Loucy (cell line): Measurements from ENCODE around the gene FAM240A.

Source experiments
- EZH2phosphoT487 ChIP-seq: fragments of 200-600 bp; IDR thresholded peaks from 2 replicates; pipeline ENCODE4 v1.6.1; 2018; ENCODE audit warnings: antibody characterized with exemption, mild to moderate bottlenecking, moderate library complexity, borderline replicate concordance
- TF ChIP-seq, protein P1 (sequence below): fragments of 200-600 bp; sonication (generic); conservative IDR thresholded peaks from 2 replicates; pipeline ENCODE4 v1.5.1; 2014; ENCODE audit warnings: mild to moderate bottlenecking, antibody characterized with exemption, low read length

DNA sequence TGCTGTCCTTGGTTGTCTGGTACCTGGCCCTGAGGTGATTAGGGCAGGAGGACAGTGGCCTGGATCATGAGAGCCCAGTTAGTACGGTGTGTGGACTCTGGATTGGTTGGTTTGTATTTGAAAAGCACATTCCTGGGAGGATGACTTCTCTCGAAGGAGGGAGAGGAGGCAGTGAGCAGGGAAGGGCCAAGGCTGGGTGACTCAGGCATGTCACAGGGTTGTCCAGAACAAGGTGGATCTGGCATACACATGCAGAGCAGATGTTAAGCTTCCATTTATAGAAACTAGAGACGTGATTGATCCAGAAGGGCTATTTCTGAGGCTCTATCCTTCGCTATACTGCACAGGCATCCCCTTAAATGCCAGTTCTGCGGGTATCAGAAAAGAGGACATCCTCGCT is 34.4 kb downstream of the FAM240A start:
- TF ChIP-seq, protein P1, sequence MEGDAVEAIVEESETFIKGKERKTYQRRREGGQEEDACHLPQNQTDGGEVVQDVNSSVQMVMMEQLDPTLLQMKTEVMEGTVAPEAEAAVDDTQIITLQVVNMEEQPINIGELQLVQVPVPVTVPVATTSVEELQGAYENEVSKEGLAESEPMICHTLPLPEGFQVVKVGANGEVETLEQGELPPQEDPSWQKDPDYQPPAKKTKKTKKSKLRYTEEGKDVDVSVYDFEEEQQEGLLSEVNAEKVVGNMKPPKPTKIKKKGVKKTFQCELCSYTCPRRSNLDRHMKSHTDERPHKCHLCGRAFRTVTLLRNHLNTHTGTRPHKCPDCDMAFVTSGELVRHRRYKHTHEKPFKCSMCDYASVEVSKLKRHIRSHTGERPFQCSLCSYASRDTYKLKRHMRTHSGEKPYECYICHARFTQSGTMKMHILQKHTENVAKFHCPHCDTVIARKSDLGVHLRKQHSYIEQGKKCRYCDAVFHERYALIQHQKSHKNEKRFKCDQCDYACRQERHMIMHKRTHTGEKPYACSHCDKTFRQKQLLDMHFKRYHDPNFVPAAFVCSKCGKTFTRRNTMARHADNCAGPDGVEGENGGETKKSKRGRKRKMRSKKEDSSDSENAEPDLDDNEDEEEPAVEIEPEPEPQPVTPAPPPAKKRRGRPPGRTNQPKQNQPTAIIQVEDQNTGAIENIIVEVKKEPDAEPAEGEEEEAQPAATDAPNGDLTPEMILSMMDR, result no peak
- no peak for TF ChIP-seq EZH2phosphoT487
